Measurements from ENCODE around the gene RBPJ. TPM values are rescaled to one million over a fixed set of nuclear protein-coding genes. Genes with fewer than 3 reads are reported as not detected.

Gene RBPJ
- total RNA-seq, 2 experiments from 2014 or later = 64.1 to 72.3 TPM

DNA sequence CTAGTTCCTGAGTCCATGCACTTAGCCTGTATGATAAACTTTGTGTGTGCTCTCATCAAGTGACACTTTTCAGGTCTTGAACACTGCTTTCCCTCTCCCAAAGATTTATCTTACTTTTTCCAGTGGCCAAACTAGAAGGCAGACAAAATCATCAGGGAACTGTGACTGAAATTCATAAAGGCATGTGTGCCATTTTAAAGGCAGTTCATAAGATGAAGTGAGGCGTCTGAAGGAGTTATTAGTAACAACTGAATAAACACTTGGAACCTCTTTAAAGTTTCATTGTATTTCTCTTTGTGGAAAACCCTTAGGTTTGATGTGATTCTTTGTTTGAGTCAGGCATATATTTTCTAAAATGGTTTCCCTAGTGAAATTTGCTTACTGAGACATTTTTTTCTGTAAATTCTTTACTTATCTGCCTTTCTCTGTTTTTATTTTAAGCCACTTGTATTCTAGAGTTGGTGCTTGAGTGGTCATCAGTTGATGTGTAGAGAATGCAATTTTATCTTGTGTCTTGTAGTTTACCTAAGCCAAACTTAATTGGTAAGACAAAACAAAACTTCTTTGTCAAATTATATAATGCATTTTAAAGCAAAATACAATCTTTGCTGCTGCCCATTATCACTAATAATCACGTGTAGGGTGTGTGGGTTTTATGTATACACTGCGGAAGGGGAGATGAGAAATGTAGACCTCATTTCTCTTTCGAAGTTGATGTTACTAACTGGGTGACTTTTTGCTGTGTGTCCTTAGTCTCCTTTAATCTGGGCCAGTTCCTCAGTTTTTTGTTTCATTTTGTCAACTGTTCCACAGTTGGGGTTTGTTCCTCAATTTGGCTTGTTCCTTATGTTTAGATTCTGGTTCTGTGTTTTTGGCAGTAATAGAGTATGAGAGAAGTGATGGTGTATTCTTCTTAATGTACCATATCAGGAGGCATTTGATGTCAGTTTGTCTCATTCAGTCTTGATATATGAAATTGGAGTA lies 56.8 kb downstream of the RBPJ start:
- TF ChIP-seq, protein P1, sequence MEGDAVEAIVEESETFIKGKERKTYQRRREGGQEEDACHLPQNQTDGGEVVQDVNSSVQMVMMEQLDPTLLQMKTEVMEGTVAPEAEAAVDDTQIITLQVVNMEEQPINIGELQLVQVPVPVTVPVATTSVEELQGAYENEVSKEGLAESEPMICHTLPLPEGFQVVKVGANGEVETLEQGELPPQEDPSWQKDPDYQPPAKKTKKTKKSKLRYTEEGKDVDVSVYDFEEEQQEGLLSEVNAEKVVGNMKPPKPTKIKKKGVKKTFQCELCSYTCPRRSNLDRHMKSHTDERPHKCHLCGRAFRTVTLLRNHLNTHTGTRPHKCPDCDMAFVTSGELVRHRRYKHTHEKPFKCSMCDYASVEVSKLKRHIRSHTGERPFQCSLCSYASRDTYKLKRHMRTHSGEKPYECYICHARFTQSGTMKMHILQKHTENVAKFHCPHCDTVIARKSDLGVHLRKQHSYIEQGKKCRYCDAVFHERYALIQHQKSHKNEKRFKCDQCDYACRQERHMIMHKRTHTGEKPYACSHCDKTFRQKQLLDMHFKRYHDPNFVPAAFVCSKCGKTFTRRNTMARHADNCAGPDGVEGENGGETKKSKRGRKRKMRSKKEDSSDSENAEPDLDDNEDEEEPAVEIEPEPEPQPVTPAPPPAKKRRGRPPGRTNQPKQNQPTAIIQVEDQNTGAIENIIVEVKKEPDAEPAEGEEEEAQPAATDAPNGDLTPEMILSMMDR (IDR thresholded peaks at IDR 0.05) = no peak
- Mint-ChIP-seq H3K4me1 (ENCODE audit: low read depth) (peaks cover 73% of the 10 kb centered on the region), H3K36me3 (ENCODE audit: low read depth) (no peaks in the 10 kb centered on the region), H3K27ac (no peak overlapping the region), H3K27me3 (no peaks in the 10 kb centered on the region), H3K4me3 (no peak overlapping the region), H3K9me3 (no peaks in the 10 kb centered on the region)
- no peak for ATAC-seq (ENCODE audit: poor library complexity)
- Histone ChIP-seq H3K27me3 (ENCODE audit: control insufficient read depth in 1 of 2, insufficient read depth in 2 of 2, low read length in 2 of 2) (no peaks in the 10 kb centered on the region), H3K36me3 (ENCODE audit: insufficient read depth, low read length) (peaks cover 3% of the 10 kb centered on the region), H3K27ac (ENCODE audit: low read depth in 1 of 2, low read length in 2 of 2) (no peak overlapping the region), H3K4me1 (ENCODE audit: insufficient read depth, low read length) (peaks cover 19% of the 10 kb centered on the region), H3K4me3 (ENCODE audit: low read length) (no peak overlapping the region), H3K9me3 (ENCODE audit: control insufficient read depth in 1 of 2, insufficient read depth in 1 of 2, low read length in 2 of 2) (no peaks in the 10 kb centered on the region)
- ChIA-PET POLR2A (no interaction called here), CTCF (interaction anchor here (1.2 kb wide), 1 partner anchor 47 kb away, joined by 7 read pairs; no protein-coding TSS in a partner anchor)
- DNase-seq = no peak
- intact Hi-C loops (cut with DNase I, micrococcal nuclease) = no loop called here

DNA sequence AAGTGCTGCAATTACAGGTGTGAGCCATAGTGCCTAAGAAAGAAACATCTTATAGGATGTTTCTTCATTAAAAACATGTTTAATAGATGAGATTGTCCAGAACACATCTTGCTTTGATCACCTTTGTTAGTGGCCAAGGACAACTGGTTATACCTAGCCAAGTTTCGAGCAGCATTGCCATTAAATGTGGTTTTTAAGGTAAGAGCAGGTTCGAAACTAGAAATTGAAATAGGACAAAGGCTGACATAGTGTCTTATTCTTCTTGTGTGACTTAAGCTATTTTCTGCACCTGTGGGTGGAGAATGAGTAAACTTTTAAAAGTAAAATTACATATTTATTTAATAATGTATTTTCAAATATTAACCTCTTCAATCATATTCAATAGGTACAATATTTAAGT lies 59.0 kb downstream of the RBPJ start:
- TF ChIP-seq, protein P1 (IDR thresholded peaks at IDR 0.05) = no peak
- no peak for DNase-seq
- Histone ChIP-seq H3K36me3 (ENCODE audit: insufficient read depth, low read length) (peaks cover 3% of the 10 kb centered on the region), H3K4me1 (ENCODE audit: insufficient read depth, low read length) (peaks cover 11% of the 10 kb centered on the region), H3K27ac (ENCODE audit: low read depth in 1 of 2, low read length in 2 of 2) (no peak overlapping the region), H3K9me3 (ENCODE audit: control insufficient read depth in 1 of 2, insufficient read depth in 1 of 2, low read length in 2 of 2) (no peaks in the 10 kb centered on the region), H3K27me3 (ENCODE audit: control insufficient read depth in 1 of 2, insufficient read depth in 2 of 2, low read length in 2 of 2) (no peaks in the 10 kb centered on the region), H3K4me3 (ENCODE audit: low read length) (no peak overlapping the region)
- Mint-ChIP-seq H3K4me1 (ENCODE audit: low read depth) (peaks cover 81% of the 10 kb centered on the region), H3K27me3 (no peaks in the 10 kb centered on the region), H3K4me3 (no peak overlapping the region), H3K27ac (no peak overlapping the region), H3K36me3 (ENCODE audit: low read depth) (no peaks in the 10 kb centered on the region), H3K9me3 (no peaks in the 10 kb centered on the region)
- ChIA-PET CTCF (no interaction called here), POLR2A (no interaction called here)
- intact Hi-C loops (cut with DNase I, micrococcal nuclease) = no loop called here
- no peak for ATAC-seq (ENCODE audit: poor library complexity)

DNA sequence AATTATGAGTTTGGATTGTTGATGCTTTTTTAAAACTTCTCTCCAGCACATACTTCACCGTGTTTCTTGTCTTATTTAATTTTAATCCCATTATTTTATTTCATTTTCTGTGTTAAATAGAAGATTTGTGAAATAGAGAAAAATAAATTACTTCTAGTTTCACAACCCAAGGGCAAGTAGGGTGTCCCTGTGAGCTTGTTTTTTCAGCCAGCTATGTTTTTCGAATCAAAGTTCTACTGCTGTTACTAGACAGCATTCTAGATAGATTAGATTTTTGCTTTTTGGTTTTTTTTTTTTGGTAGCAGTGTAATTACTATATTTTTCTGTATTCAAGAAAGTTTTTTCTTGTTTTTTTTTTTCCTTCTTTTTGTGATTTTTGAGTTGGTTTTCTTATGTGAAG lies 59.9 kb downstream of the RBPJ start:
- Histone ChIP-seq H3K4me3 (ENCODE audit: low read length) (no peak overlapping the region), H3K9me3 (ENCODE audit: control insufficient read depth in 1 of 2, insufficient read depth in 1 of 2, low read length in 2 of 2) (no peaks in the 10 kb centered on the region), H3K27me3 (ENCODE audit: control insufficient read depth in 1 of 2, insufficient read depth in 2 of 2, low read length in 2 of 2) (no peaks in the 10 kb centered on the region), H3K4me1 (ENCODE audit: insufficient read depth, low read length) (peaks cover 11% of the 10 kb centered on the region), H3K27ac (ENCODE audit: low read depth in 1 of 2, low read length in 2 of 2) (no peak overlapping the region), H3K36me3 (ENCODE audit: insufficient read depth, low read length) (peaks cover 3% of the 10 kb centered on the region)
- intact Hi-C loops (cut with DNase I, micrococcal nuclease) = no loop called here
- Mint-ChIP-seq H3K4me1 (ENCODE audit: low read depth) (peaks cover 83% of the 10 kb centered on the region), H3K27ac (no peak overlapping the region), H3K27me3 (no peaks in the 10 kb centered on the region), H3K9me3 (no peaks in the 10 kb centered on the region), H3K4me3 (no peak overlapping the region), H3K36me3 (ENCODE audit: low read depth) (no peaks in the 10 kb centered on the region)
- TF ChIP-seq, protein P1 (IDR thresholded peaks at IDR 0.05) = no peak
- DNase-seq (no peak), ATAC-seq (ENCODE audit: poor library complexity) (no peak)
- ChIA-PET CTCF (no interaction called here), POLR2A (interaction anchor here (0.7 kb wide), 1 partner anchor 58 kb away, joined by 3 read pairs; no protein-coding TSS in a partner anchor)
